ENCODE measurements around the gene TNFRSF12A. TPM values are rescaled to one million over a fixed set of nuclear protein-coding genes. Genes with fewer than 3 reads are reported as not detected.

The TNFRSF12A gene
- total and polyA plus RNA-seq, 10 of the 15 experiments (the other 5 are each of a cell fraction or from before 2014, with no cell fraction given), result 0.35 to 1.7 (median 1.2) TPM; not detected in 2

GRCh38 chr16:2983706-2984136 lies 36.4 kb upstream of the TNFRSF12A start (continued):
- TF ChIP-seq BCLAF1 (IDR thresholded peaks at IDR 0.05) (no peak), POU2F2 (IDR thresholded peaks at IDR 0.05; ENCODE audit: borderline replicate concordance, low read depth, low read length) (no peak), BACH1 (IDR thresholded peaks at IDR 0.05; ENCODE audit: borderline replicate concordance) (0 out of 2 replicates have a peak, but pooled peaks have one; percentile 45), TCF7 (IDR thresholded peaks at IDR 0.05; ENCODE audit: borderline replicate concordance) (no peak), TAF1 (IDR thresholded peaks at IDR 0.05; ENCODE audit: borderline replicate concordance, low read depth, low read length) (no peak), RBBP5 (conservative IDR thresholded peaks at IDR 0.05) (no peak), RCOR1 (conservative IDR thresholded peaks at IDR 0.05; ENCODE audit: low read depth, low read length) (no peak), ZNF207 (IDR thresholded peaks at IDR 0.05; ENCODE audit: borderline replicate concordance) (0 out of 2 replicates have a peak, but pooled peaks have one; percentile 57), STAT1 (conservative IDR thresholded peaks at IDR 0.05) (0 out of 2 replicates have a peak, but pooled peaks have one; percentile 51), KDM1A (IDR thresholded peaks at IDR 0.05; ENCODE audit: borderline replicate concordance) (no peak), CEBPZ (IDR thresholded peaks at IDR 0.05; ENCODE audit: low read depth, low read length) (no peak), HDAC6 (IDR thresholded peaks at IDR 0.05; ENCODE audit: unreplicated experiment) (no peak), MTA2 (IDR thresholded peaks at IDR 0.05; ENCODE audit: low read depth) (no peak), ZNF274 (IDR thresholded peaks at IDR 0.05; ENCODE audit: insufficient read depth, insufficient read length) (no peak), ZSCAN29 (IDR thresholded peaks at IDR 0.05) (0 out of 2 replicates have a peak, but pooled peaks have one; percentile 52), SREBF1 (IDR thresholded peaks at IDR 0.05; ENCODE audit: low read length) (no peak), NKRF (conservative IDR thresholded peaks at IDR 0.05) (0 out of 2 replicates have a peak, but pooled peaks have one; percentile 30), ZNF217 (IDR thresholded peaks at IDR 0.05) (no peak), SMAD1 (IDR thresholded peaks at IDR 0.05; ENCODE audit: low read depth, partially characterized antibody) (no peak)
- TF ChIP-seq, protein P1, sequence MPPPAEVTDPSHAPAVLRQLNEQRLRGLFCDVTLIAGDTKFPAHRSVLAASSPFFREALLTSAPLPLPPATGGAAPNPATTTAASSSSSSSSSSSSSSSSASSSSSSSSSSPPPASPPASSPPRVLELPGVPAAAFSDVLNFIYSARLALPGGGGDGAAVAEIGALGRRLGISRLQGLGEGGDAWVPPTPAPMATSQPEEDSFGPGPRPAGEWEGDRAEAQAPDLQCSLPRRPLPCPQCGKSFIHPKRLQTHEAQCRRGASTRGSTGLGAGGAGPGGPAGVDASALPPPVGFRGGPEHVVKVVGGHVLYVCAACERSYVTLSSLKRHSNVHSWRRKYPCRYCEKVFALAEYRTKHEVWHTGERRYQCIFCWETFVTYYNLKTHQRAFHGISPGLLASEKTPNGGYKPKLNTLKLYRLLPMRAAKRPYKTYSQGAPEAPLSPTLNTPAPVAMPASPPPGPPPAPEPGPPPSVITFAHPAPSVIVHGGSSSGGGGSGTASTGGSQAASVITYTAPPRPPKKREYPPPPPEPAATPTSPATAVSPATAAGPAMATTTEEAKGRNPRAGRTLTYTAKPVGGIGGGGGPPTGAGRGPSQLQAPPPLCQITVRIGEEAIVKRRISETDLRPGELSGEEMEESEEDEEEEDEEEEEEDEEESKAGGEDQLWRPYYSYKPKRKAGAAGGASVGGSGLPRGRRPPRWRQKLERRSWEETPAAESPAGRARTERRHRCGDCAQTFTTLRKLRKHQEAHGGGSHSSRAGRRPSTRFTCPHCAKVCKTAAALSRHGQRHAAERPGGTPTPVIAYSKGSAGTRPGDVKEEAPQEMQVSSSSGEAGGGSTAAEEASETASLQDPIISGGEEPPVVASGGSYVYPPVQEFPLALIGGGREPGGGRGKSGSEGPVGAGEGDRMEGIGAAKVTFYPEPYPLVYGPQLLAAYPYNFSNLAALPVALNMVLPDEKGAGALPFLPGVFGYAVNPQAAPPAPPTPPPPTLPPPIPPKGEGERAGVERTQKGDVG (CRISPR knock-in tag; IDR thresholded peaks at IDR 0.05), result no peak
